C4-2B (cell line): ENCODE results near the gene TRPM1.

Source experiments
- CTCF ChIP-seq: fragments of 450-650 bp; conservative IDR thresholded peaks from 2 replicates; pipeline ENCODE4 v1.5.1; 2017; ENCODE audit warnings: mild to moderate bottlenecking
- ZFX ChIP-seq: fragments of 450-650 bp; IDR thresholded peaks from 2 replicates; pipeline ENCODE4 v1.6.1; 2017

GRCh38 chr15:31024979-31025378 lies 76.5 kb downstream of the TRPM1 start:
- TF ChIP-seq CTCF: no peak
- TF ChIP-seq ZFX: no peak
